ENCODE data around the gene DUSP16.

DNA sequence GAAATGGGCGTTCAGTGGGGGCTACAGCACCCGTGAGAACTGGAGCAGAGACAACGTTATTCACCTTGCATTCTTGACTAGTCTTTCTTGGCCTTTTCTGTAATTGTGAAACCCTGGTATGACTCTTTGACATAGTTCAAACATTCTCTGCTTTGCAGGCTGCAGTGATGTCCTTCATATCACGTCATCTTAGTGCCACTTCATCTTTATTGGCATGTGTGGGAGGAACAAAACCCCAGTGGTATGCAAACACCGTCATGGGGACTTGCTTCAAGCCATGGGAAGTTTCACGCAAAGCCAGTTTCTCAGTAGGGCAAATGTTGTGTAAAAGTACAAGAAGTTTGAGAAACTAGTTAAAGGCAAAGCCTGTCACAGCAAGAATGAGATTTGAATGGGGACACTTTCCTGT is 20.2 kb upstream of the DUSP16 start:
- TF ChIP-seq, protein P1, sequence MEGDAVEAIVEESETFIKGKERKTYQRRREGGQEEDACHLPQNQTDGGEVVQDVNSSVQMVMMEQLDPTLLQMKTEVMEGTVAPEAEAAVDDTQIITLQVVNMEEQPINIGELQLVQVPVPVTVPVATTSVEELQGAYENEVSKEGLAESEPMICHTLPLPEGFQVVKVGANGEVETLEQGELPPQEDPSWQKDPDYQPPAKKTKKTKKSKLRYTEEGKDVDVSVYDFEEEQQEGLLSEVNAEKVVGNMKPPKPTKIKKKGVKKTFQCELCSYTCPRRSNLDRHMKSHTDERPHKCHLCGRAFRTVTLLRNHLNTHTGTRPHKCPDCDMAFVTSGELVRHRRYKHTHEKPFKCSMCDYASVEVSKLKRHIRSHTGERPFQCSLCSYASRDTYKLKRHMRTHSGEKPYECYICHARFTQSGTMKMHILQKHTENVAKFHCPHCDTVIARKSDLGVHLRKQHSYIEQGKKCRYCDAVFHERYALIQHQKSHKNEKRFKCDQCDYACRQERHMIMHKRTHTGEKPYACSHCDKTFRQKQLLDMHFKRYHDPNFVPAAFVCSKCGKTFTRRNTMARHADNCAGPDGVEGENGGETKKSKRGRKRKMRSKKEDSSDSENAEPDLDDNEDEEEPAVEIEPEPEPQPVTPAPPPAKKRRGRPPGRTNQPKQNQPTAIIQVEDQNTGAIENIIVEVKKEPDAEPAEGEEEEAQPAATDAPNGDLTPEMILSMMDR (conservative IDR thresholded peaks at IDR 0.05; ENCODE audit: low read depth in 2 of 2) = no peak
- TF ChIP-seq STAT1 (IDR thresholded peaks at IDR 0.05; ENCODE audit: unreplicated experiment) = no peak
- no peak for TF ChIP-seq POLR2AphosphoS5 (IDR thresholded peaks at IDR 0.05; ENCODE audit: low read depth)
- TF ChIP-seq CREB1 (CRISPR knock-in tag; IDR thresholded peaks at IDR 0.05; ENCODE audit: low read depth) = no peak
- TF ChIP-seq EZH2 (IDR thresholded peaks at IDR 0.05; ENCODE audit: low read depth, unreplicated experiment) = no peak
- TF ChIP-seq, protein P2, sequence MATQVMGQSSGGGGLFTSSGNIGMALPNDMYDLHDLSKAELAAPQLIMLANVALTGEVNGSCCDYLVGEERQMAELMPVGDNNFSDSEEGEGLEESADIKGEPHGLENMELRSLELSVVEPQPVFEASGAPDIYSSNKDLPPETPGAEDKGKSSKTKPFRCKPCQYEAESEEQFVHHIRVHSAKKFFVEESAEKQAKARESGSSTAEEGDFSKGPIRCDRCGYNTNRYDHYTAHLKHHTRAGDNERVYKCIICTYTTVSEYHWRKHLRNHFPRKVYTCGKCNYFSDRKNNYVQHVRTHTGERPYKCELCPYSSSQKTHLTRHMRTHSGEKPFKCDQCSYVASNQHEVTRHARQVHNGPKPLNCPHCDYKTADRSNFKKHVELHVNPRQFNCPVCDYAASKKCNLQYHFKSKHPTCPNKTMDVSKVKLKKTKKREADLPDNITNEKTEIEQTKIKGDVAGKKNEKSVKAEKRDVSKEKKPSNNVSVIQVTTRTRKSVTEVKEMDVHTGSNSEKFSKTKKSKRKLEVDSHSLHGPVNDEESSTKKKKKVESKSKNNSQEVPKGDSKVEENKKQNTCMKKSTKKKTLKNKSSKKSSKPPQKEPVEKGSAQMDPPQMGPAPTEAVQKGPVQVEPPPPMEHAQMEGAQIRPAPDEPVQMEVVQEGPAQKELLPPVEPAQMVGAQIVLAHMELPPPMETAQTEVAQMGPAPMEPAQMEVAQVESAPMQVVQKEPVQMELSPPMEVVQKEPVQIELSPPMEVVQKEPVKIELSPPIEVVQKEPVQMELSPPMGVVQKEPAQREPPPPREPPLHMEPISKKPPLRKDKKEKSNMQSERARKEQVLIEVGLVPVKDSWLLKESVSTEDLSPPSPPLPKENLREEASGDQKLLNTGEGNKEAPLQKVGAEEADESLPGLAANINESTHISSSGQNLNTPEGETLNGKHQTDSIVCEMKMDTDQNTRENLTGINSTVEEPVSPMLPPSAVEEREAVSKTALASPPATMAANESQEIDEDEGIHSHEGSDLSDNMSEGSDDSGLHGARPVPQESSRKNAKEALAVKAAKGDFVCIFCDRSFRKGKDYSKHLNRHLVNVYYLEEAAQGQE (IDR thresholded peaks at IDR 0.05; ENCODE audit: unreplicated experiment) = no peak
- no peak for TF ChIP-seq EZH2phosphoT487 (IDR thresholded peaks at IDR 0.05; ENCODE audit: unreplicated experiment)
- no peak for TF ChIP-seq ZNF331 (CRISPR knock-in tag; IDR thresholded peaks at IDR 0.05; ENCODE audit: low read depth)
- no peak for TF ChIP-seq ZNF114 (CRISPR knock-in tag; IDR thresholded peaks at IDR 0.05)
- TF ChIP-seq JUNB (IDR thresholded peaks at IDR 0.05; ENCODE audit: unreplicated experiment) = no peak
- TF ChIP-seq, protein P3, sequence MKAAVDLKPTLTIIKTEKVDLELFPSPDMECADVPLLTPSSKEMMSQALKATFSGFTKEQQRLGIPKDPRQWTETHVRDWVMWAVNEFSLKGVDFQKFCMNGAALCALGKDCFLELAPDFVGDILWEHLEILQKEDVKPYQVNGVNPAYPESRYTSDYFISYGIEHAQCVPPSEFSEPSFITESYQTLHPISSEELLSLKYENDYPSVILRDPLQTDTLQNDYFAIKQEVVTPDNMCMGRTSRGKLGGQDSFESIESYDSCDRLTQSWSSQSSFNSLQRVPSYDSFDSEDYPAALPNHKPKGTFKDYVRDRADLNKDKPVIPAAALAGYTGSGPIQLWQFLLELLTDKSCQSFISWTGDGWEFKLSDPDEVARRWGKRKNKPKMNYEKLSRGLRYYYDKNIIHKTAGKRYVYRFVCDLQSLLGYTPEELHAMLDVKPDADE (IDR thresholded peaks at IDR 0.05) = no peak
- TF ChIP-seq NANOG (IDR thresholded peaks at IDR 0.05; ENCODE audit: borderline replicate concordance) = no peak

Measured in GM23338 (cell line).